OCI-LY1 (cell line): ENCODE data around the gene PUSL1.

ENCODE experiments used
- EZH2 ChIP-seq: fragments of 200-600 bp; sonication (generic), shearing (Covaris generic); IDR thresholded peaks from 2 replicates; pipeline ENCODE4 v1.8.0; 2017; ENCODE audit warnings: borderline replicate concordance, mixed run types, mild to moderate bottlenecking, antibody characterized with exemption, low read length, moderate library complexity, mixed read lengths
- TF ChIP-seq, protein P1 (sequence below): fragments of 200-600 bp; sonication (generic), shearing (Covaris generic); IDR thresholded peaks from 2 replicates; pipeline ENCODE4 v1.5.1; 2017; ENCODE audit warnings: mild to moderate bottlenecking, antibody characterized with exemption, low read length, moderate library complexity, mixed read lengths

DNA sequence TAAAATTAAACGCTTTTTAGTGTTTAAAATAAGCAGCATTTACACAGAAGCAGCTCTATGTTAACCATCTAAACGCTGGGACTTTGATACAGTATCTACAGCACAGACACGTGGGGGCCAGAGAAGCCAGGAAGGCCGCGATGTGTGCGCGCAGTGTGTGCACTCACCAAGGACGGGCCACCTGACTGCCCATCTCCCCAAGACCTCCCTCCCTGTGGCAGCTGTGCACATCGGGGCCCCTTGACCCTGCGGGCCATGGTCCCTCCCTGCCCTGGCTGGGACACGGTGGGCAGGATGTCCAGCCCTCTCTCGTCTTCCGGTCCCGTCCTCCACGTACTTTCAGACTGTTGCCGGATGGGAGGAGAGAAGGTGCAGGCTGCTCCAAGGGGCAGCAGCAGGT is 26.9 kb downstream of the PUSL1 start:
- TF ChIP-seq, protein P1, sequence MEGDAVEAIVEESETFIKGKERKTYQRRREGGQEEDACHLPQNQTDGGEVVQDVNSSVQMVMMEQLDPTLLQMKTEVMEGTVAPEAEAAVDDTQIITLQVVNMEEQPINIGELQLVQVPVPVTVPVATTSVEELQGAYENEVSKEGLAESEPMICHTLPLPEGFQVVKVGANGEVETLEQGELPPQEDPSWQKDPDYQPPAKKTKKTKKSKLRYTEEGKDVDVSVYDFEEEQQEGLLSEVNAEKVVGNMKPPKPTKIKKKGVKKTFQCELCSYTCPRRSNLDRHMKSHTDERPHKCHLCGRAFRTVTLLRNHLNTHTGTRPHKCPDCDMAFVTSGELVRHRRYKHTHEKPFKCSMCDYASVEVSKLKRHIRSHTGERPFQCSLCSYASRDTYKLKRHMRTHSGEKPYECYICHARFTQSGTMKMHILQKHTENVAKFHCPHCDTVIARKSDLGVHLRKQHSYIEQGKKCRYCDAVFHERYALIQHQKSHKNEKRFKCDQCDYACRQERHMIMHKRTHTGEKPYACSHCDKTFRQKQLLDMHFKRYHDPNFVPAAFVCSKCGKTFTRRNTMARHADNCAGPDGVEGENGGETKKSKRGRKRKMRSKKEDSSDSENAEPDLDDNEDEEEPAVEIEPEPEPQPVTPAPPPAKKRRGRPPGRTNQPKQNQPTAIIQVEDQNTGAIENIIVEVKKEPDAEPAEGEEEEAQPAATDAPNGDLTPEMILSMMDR = no peak
- TF ChIP-seq EZH2 = no peak
